ENCODE results near the gene DRD5.

DRD5 gene

DNA sequence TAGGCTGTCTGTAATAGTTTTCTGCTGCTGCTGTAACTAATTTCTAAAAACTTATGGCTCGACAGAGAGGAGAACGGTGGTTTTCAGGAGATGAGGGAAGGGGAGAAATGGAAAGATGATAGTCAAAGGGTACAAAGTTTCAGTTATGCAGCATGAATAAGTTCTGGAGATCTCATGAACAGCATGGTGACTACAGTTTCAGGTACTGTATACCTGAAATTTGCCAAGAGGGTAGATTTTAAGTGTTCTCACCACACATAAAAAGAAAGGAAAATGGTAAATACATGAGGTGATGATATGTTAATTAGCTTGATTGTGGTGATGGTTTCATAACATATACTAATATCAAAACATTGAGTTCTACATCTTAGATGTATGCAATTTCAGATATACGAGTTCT lies 34.9 kb downstream of the DRD5 start:
- no peak for DNase-seq

- DNase-seq, result no peak
Observed at GRCh38 chr4:9820343-9820742, 38.9 kb downstream of the DRD5 start.

DNA sequence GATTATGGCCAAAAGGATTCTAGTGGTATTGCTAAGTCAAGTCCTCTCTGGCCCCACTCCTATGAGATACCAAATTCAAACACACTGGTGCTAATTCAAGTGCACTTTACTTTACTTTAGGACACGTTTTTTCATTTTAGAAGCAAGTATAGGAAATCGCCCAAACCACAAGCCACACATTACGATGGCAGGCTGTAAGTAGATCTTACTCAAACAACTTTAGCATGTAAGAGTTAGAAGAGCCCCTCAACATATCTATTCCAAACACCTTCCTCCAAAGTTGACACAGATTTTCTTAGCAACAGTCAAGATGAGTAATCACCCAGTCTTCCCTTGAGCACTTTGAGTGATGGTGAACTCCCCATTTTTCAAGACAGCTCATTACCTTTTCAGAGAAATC lies 43.6 kb downstream of the DRD5 start:
- DNase-seq, result no peak

- DNase-seq, result no peak
Observed at GRCh38 chr4:9826551-9826950, 45.1 kb downstream of the DRD5 start.

GRCh38 chr4:9832640-9833039 lies 51.2 kb downstream of the DRD5 start:
- DNase-seq, result no peak

DNA sequence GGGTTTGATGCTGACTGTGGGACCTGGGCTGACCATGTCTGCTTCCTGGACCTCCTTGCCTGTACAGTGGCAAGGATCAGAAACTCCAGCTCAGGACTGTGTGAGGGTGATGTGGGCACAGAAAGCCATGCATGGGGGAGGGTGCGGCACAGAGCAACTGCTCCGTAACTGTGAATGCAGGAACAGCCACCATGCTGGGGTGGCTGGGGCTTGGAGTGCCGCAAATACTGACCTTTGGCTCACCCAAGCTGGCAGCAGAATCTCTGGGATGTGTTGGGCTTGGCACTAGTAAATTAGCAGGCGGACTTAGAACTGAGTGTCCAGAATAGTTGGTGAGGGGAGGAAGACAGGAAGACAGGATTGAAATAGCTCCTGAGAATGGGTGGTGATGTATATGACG lies 52.0 kb downstream of the DRD5 start:
- no peak for DNase-seq

All from fibroblast of skin of abdomen (primary cell).